ENCODE data around the gene CASQ2.

DNA sequence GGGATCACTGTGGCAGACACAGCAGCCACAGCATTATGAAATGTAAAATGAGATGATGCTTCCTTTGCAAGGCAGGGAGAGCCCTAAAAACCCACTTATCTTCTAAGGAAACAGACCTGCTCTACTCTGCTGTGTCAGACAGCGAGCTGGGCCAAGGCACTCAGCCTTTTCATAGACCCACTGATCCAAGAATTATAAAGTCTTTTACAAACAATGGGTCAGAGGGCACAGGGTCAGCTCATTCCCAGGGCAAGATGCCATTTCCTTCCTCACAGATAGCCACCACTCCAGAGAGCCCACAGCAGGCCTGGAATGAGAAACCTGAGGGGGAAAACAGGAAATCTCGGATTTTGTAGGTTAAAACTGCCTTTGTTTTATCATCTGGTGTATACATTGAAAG, 42.9 kb downstream of the CASQ2 start:
- TF ChIP-seq POLR2AphosphoS2 (conservative IDR thresholded peaks at IDR 0.05; ENCODE audit: low read length) (no peak), CTCF (IDR thresholded peaks at IDR 0.05) (no peak), FOSL2 (IDR thresholded peaks at IDR 0.05) (no peak), FOSL2 (CRISPR knock-in tag; IDR thresholded peaks at IDR 0.05) (no peak), POLR2A (IDR thresholded peaks at IDR 0.05; ENCODE audit: low read length) (no peak), ZSCAN20 (CRISPR knock-in tag; IDR thresholded peaks at IDR 0.05) (no peak), ZFP36 (IDR thresholded peaks at IDR 0.05; ENCODE audit: borderline replicate concordance, partially characterized antibody) (no peak), EP300 (IDR thresholded peaks at IDR 0.05) (no peak), NFE2L2 (conservative IDR thresholded peaks at IDR 0.05; ENCODE audit: low read length) (no peak), HDAC2 (IDR thresholded peaks at IDR 0.05) (no peak)
- TF ChIP-seq, protein P1, sequence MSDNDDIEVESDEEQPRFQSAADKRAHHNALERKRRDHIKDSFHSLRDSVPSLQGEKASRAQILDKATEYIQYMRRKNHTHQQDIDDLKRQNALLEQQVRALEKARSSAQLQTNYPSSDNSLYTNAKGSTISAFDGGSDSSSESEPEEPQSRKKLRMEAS (IDR thresholded peaks at IDR 0.05) = no peak
- TF ChIP-seq, protein P2, sequence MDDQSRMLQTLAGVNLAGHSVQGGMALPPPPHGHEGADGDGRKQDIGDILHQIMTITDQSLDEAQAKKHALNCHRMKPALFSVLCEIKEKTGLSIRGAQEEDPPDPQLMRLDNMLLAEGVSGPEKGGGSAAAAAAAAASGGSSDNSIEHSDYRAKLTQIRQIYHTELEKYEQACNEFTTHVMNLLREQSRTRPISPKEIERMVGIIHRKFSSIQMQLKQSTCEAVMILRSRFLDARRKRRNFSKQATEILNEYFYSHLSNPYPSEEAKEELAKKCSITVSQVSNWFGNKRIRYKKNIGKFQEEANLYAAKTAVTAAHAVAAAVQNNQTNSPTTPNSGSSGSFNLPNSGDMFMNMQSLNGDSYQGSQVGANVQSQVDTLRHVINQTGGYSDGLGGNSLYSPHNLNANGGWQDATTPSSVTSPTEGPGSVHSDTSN (IDR thresholded peaks at IDR 0.05) = no peak

Measured in A549 (cell line).